K562 (cell line): Measurements from ENCODE around the gene TRAP1. TPM values are rescaled to one million over a fixed set of nuclear protein-coding genes. Genes with fewer than 3 reads are reported as not detected.

Experiments used
- CHD1 ChIP-seq: fragments of 200-600 bp; sonication (generic); IDR thresholded peaks from one replicate; pipeline ENCODE4 v1.6.1; 2012; ENCODE audit warnings: mild to moderate bottlenecking, moderate library complexity, low read length, inconsistent platforms
- CREB1 ChIP-seq, 2 experiments: sonication (generic) in 1 of 2; formaldehyde crosslinking in 1 of 2; IDR thresholded peaks; 2 replicates each; pipeline versions ENCODE4 v1.6.1 to v1.8.0; 2012 to 2022; ENCODE audit warnings: inconsistent platforms in 1 of 2, mild to moderate bottlenecking in 1 of 2, missing genetic modification reagents in 1 of 2, moderate library complexity in 1 of 2
- MYNN ChIP-seq, 2 experiments: sonication (generic); formaldehyde crosslinking in 1 of 2; IDR thresholded peaks; 2 replicates each; pipeline versions ENCODE4 v1.5.0 to v1.6.1; 2016 to 2020; ENCODE audit warnings: antibody characterized with exemption in 1 of 2, missing genetic modification reagents in 1 of 2
- POLR2AphosphoS5 ChIP-seq: IDR thresholded peaks from 2 replicates; pipeline ENCODE4 v1.6.1; 2011; ENCODE audit warnings: mild to moderate bottlenecking, low read depth, low read length, moderate library complexity; ENCODE audit not compliant: control insufficient read depth, insufficient read depth
- RBFOX2 ChIP-seq: fragments of 200-400 bp; formaldehyde crosslinking; IDR thresholded peaks from 2 replicates; pipeline ENCODE4 v1.6.1; 2017; ENCODE audit warnings: low read depth, mild to moderate bottlenecking, low read length, moderate library complexity
- TEAD1 ChIP-seq, 2 experiments: fragments of 450-650 bp in 1 of 2; sonication (generic) in 1 of 2; formaldehyde crosslinking; IDR thresholded peaks; 2 replicates each; pipeline versions ENCODE4 v1.4.0 to v1.8.0; 2020 to 2022; ENCODE audit warnings: mild to moderate bottlenecking in 2 of 2, missing genetic modification reagents in 1 of 2
- polyA plus RNA-seq, 8 experiments: library from polyadenylated mRNA; depleted of rRNA in 4 of 8; stranded (reverse) in 5 of 8; unstranded in 3 of 8; fragments of >200 nt; fragmentation: Nextera tagmentation in 2 of 8; fragmentation: Illumina TruSeq in 1 of 8; extraction: Ambion mirVana in 2 of 8; extraction: Trizol in 1 of 8; gene quantifications; 2 replicates each; pipeline versions ENCODE4 v1.2.1 to v1.2.3, GENCODE V29; 2011 to 2014; ENCODE audit warnings: inconsistent platforms in 1 of 8, missing spikeins in 1 of 8
- total RNA-seq, 7 experiments: library from RNA; depleted of rRNA in 6 of 7; stranded (reverse); fragments of >200 nt in 6 of 7; fragmentation: Illumina TruSeq in 2 of 7; extraction: Trizol in 2 of 7; gene quantifications; 2 replicates each; pipeline versions ENCODE4 v1.2.1 to v1.2.3, GENCODE V29; 2011 to 2021; ENCODE audit warnings: low replicate concordance in 1 of 7
- TF ChIP-seq, protein P1 (sequence below): sonication (generic); formaldehyde crosslinking; IDR thresholded peaks from 2 replicates; pipeline ENCODE4 v1.9.0; 2022; ENCODE audit warnings: mild to moderate bottlenecking, missing genetic modification reagents
- TF ChIP-seq, protein P2 (sequence below), 2 experiments: fragments of 450-650 bp; IDR thresholded peaks; 2 replicates each; pipeline ENCODE4 v1.6.1; 2018; ENCODE audit warnings: mild to moderate bottlenecking in 2 of 2, low read depth in 1 of 2; ENCODE audit not compliant: partially characterized antibody in 2 of 2
- TF ChIP-seq, protein P3 (sequence below): sonication (generic); formaldehyde crosslinking; IDR thresholded peaks from 2 replicates; pipeline ENCODE4 v1.8.1; 2023; ENCODE audit warnings: mild to moderate bottlenecking, missing genetic modification reagents

The TRAP1 gene
- total and polyA plus RNA-seq, 9 of the 15 experiments (the other 6 are each of a cell fraction or from before 2014, with no cell fraction given): 19.1 to 436 (median 301) TPM

DNA sequence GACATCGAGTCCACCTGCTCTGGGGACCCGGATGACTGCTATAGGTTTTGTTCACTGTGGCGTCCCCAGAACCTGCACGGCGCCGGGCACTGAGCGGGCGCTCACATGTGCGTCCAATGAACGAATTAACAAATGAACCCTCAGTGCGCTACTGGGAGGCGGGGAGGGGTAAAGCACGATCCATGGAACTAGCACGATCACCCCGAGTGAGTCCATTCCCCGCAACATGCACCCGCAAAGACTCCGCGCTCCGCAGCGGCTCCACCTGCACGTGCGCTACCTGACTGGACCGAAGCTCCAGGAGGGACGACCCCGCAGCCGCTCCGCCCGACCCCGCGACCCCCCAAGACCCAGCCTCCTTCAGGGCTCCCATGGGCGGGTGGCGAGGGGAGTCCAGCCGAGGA, 491 bp downstream of the TRAP1 start (continued):
- TF ChIP-seq, protein P1, sequence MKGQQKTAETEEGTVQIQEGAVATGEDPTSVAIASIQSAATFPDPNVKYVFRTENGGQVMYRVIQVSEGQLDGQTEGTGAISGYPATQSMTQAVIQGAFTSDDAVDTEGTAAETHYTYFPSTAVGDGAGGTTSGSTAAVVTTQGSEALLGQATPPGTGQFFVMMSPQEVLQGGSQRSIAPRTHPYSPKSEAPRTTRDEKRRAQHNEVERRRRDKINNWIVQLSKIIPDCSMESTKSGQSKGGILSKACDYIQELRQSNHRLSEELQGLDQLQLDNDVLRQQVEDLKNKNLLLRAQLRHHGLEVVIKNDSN (CRISPR knock-in tag): peak; percentile 49
- TF ChIP-seq CREB1 (IDR thresholded peaks at IDR 0.05) (no peak), CREB1 (CRISPR knock-in tag; IDR thresholded peaks at IDR 0.05) (0 out of 2 replicates have a peak, but pooled peaks have one; percentile 36), RBFOX2 (no peak), POLR2AphosphoS5 (peak; percentile 6; the same call in 1 of the 2 replicates), CHD1 (peak; percentile 10), MYNN (IDR thresholded peaks at IDR 0.05) (no peak), MYNN (CRISPR knock-in tag; IDR thresholded peaks at IDR 0.05) (peak; percentile 35; the same call in 1 of the 2 replicates), TEAD1 (CRISPR knock-in tag; IDR thresholded peaks at IDR 0.05) (0 out of 4 replicates have a peak, but pooled peaks of 1 of the 2 experiments have one; percentile 23)
- TF ChIP-seq, protein P2, sequence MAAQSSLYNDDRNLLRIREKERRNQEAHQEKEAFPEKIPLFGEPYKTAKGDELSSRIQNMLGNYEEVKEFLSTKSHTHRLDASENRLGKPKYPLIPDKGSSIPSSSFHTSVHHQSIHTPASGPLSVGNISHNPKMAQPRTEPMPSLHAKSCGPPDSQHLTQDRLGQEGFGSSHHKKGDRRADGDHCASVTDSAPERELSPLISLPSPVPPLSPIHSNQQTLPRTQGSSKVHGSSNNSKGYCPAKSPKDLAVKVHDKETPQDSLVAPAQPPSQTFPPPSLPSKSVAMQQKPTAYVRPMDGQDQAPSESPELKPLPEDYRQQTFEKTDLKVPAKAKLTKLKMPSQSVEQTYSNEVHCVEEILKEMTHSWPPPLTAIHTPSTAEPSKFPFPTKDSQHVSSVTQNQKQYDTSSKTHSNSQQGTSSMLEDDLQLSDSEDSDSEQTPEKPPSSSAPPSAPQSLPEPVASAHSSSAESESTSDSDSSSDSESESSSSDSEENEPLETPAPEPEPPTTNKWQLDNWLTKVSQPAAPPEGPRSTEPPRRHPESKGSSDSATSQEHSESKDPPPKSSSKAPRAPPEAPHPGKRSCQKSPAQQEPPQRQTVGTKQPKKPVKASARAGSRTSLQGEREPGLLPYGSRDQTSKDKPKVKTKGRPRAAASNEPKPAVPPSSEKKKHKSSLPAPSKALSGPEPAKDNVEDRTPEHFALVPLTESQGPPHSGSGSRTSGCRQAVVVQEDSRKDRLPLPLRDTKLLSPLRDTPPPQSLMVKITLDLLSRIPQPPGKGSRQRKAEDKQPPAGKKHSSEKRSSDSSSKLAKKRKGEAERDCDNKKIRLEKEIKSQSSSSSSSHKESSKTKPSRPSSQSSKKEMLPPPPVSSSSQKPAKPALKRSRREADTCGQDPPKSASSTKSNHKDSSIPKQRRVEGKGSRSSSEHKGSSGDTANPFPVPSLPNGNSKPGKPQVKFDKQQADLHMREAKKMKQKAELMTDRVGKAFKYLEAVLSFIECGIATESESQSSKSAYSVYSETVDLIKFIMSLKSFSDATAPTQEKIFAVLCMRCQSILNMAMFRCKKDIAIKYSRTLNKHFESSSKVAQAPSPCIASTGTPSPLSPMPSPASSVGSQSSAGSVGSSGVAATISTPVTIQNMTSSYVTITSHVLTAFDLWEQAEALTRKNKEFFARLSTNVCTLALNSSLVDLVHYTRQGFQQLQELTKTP (IDR thresholded peaks at IDR 0.05; ENCODE audit: low read depth in 1 of 2, partially characterized antibody in 2 of 2): peak in 1 of 2 experiments; percentile 11
- TF ChIP-seq, protein P3, sequence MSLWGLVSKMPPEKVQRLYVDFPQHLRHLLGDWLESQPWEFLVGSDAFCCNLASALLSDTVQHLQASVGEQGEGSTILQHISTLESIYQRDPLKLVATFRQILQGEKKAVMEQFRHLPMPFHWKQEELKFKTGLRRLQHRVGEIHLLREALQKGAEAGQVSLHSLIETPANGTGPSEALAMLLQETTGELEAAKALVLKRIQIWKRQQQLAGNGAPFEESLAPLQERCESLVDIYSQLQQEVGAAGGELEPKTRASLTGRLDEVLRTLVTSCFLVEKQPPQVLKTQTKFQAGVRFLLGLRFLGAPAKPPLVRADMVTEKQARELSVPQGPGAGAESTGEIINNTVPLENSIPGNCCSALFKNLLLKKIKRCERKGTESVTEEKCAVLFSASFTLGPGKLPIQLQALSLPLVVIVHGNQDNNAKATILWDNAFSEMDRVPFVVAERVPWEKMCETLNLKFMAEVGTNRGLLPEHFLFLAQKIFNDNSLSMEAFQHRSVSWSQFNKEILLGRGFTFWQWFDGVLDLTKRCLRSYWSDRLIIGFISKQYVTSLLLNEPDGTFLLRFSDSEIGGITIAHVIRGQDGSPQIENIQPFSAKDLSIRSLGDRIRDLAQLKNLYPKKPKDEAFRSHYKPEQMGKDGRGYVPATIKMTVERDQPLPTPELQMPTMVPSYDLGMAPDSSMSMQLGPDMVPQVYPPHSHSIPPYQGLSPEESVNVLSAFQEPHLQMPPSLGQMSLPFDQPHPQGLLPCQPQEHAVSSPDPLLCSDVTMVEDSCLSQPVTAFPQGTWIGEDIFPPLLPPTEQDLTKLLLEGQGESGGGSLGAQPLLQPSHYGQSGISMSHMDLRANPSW (CRISPR knock-in tag): 0 out of 2 replicates have a peak, but pooled peaks have one; percentile 65
